ENCODE data around the gene NLK. TPM values are rescaled to one million over a fixed set of nuclear protein-coding genes. Genes with fewer than 3 reads are reported as not detected.

NLK gene
- total and polyA plus RNA-seq, 2 donors (not counting 3 experiments of a cell fraction or from before 2014, with no cell fraction given): 23.8 to 34.2 TPM

DNA sequence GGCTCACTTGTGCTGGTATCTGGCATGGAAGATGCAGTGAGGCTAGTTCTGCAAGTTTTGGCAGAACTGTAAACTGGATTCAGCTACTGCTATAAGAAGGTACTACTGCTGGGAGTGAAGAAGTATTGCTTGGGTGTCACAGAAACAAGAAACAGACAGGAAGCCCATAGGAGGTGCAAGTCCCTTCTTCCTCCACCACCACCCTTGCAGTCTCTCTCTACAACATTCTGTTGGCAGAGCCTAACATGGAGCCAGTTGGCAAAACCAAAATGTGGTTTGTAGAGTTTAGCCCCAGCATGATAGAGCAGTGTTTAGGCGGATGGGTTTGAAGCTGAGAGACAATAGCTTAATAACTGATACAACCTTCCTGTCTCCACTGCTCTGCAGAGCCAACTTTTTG lies 72.6 kb downstream of the NLK start:
- POLR2A ChIA-PET: no interaction called here
- Histone ChIP-seq H3K4me1 (ENCODE audit: control insufficient read depth, extremely low read depth, insufficient read depth, low read length) (peaks cover 21% of the 10 kb centered on the region), H3K27me3 (ENCODE audit: control insufficient read depth in 2 of 2, insufficient read depth in 2 of 2, low read length in 2 of 2) (no peaks in the 10 kb centered on the region), H3K27ac (ENCODE audit: insufficient read depth, low read depth, low read length) (no peak overlapping the region), H2AFZ (ENCODE audit: low read depth, low read length) (no peak overlapping the region), H3K9me3 (replicated peaks; ENCODE audit: control insufficient read depth, insufficient read depth, low read length) (no peaks in the 10 kb centered on the region), H3K9ac (replicated peaks; ENCODE audit: extremely low read depth, insufficient read depth, low read length) (no peak overlapping the region), H3K9me1 (replicated peaks; ENCODE audit: control insufficient read depth, extremely low read depth, insufficient read depth, low read length) (no peaks in the 10 kb centered on the region), H3K4me2 (ENCODE audit: insufficient read depth, low read length) (no peak overlapping the region), H3K4me3 (replicated peaks in 1 of 3; ENCODE audit: insufficient read depth in 1 of 3, low read depth in 1 of 3, low read length in 3 of 3) (no peak overlapping the region), H4K20me1 (replicated peaks; ENCODE audit: control insufficient read depth, extremely low read depth, insufficient read depth, low read length) (peaks cover 4% of the 10 kb centered on the region), H3K36me3 (ENCODE audit: control insufficient read depth in 2 of 2, extremely low read depth in 1 of 2, insufficient read depth in 2 of 2, low read length in 2 of 2) (peaks cover 0 to 2% of the 10 kb centered on the region in 2 experiments), H3K79me2 (ENCODE audit: control insufficient read depth, insufficient read depth, low read length) (peaks cover 45% of the 10 kb centered on the region)
- TF ChIP-seq MYC (IDR thresholded peaks at IDR 0.05; ENCODE audit: low read depth, low read length) (no peak), POLR2A (IDR thresholded peaks at IDR 0.05; ENCODE audit: low read depth, low read length) (no peak), EZH2 (IDR thresholded peaks at IDR 0.05; ENCODE audit: borderline replicate concordance, low read depth, low read length, severe bottlenecking) (no peak), JUN (IDR thresholded peaks at IDR 0.05; ENCODE audit: borderline replicate concordance, insufficient read depth, insufficient read length, low read depth) (no peak), GATA2 (IDR thresholded peaks at IDR 0.05; ENCODE audit: insufficient read depth, insufficient read length, low read depth, low read length) (no peak), FOS (IDR thresholded peaks at IDR 0.05; ENCODE audit: borderline replicate concordance, insufficient read depth, low read length) (no peak), POLR2AphosphoS5 (IDR thresholded peaks at IDR 0.05; ENCODE audit: insufficient read depth, low read depth, low read length) (no peak)
- TF ChIP-seq, protein P1, sequence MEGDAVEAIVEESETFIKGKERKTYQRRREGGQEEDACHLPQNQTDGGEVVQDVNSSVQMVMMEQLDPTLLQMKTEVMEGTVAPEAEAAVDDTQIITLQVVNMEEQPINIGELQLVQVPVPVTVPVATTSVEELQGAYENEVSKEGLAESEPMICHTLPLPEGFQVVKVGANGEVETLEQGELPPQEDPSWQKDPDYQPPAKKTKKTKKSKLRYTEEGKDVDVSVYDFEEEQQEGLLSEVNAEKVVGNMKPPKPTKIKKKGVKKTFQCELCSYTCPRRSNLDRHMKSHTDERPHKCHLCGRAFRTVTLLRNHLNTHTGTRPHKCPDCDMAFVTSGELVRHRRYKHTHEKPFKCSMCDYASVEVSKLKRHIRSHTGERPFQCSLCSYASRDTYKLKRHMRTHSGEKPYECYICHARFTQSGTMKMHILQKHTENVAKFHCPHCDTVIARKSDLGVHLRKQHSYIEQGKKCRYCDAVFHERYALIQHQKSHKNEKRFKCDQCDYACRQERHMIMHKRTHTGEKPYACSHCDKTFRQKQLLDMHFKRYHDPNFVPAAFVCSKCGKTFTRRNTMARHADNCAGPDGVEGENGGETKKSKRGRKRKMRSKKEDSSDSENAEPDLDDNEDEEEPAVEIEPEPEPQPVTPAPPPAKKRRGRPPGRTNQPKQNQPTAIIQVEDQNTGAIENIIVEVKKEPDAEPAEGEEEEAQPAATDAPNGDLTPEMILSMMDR (IDR thresholded peaks at IDR 0.05; ENCODE audit: extremely low read depth in 1 of 2, insufficient read depth in 1 of 2, low read depth in 1 of 2, low read length in 2 of 2): no peak
- TF ChIP-seq, protein P2, sequence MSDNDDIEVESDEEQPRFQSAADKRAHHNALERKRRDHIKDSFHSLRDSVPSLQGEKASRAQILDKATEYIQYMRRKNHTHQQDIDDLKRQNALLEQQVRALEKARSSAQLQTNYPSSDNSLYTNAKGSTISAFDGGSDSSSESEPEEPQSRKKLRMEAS (IDR thresholded peaks at IDR 0.05; ENCODE audit: insufficient read depth, insufficient read length): no peak
- no TSS peak for BruUV-seq (replicated peaks)
- FAIRE-seq: no peak
- intact Hi-C loops (cut with micrococcal nuclease) (no loop called here), dilution Hi-C loops (cut with MboI; ENCODE audit: extremely low pct_ligation_motif_present, low sequenced_read_pairs) (no loop called here)
- CTCF ChIA-PET: interaction anchor here (0.7 to 1.4 kb wide), 2 partner anchors 9 to 61 kb away, joined by 3 read pairs; no protein-coding TSS in a partner anchor
- DNase-seq (ENCODE audit: low read depth, low spot score): no peak

All from endothelial cell of umbilical vein (primary cell).